IPS DF 6.9 (cell line): ENCODE measurements around the gene MEAK7.

Experiments
- DNase-seq: peaks from one replicate; pipeline ENCODE4 v3.0.0-alpha.2; 2013; ENCODE audit warnings: low read depth, low spot score
- H3K27ac ChIP-seq: one replicate; pipeline ENCODE4 v1.5.1; 2013; ENCODE audit warnings: low read length, control low read depth
- H3K27me3 ChIP-seq: 2 replicates; pipeline ENCODE4 v1.6.1; 2013; ENCODE audit warnings: mild to moderate bottlenecking, low read length; ENCODE audit not compliant: control insufficient read depth, insufficient read depth
- H3K36me3 ChIP-seq: 2 replicates; pipeline ENCODE4 v1.6.1; 2013; ENCODE audit warnings: low read length; ENCODE audit not compliant: control insufficient read depth, insufficient read depth
- H3K4me1 ChIP-seq: 2 replicates; pipeline ENCODE4 v1.6.1; 2013; ENCODE audit warnings: low read length; ENCODE audit not compliant: control insufficient read depth, insufficient read depth
- H3K4me3 ChIP-seq: 2 replicates; pipeline ENCODE4 v1.5.1; 2013; ENCODE audit warnings: mild to moderate bottlenecking, low read length
- H3K9me3 ChIP-seq: 2 replicates; pipeline ENCODE4 v1.6.1; 2013; ENCODE audit warnings: low read length, inconsistent platforms; ENCODE audit not compliant: control insufficient read depth, insufficient read depth
- WGBS: extraction: QIAGEN DNeasy Blood & Tissue Kit; methylation state at CpG from one replicate; pipeline ENCODE4 v1.1.7; 2013; ENCODE audit warnings: mixed read lengths, missing lambda C conversion rate; ENCODE audit not compliant: insufficient read length, insufficient coverage; 5-methylcytosine and 5-hydroxymethylcytosine counted together

The MEAK7 gene

GRCh38 chr16:84465154-84465553 is 39.3 kb downstream of the MEAK7 start:
- no peak for DNase-seq
- H3K36me3 ChIP-seq, result no peaks in the 10 kb centered on the region; the same call in 1 of the 2 replicates
- WGBS, result no CpG with 5 or more reads among the region's 6 CpGs

GRCh38 chr16:84464116-84464515 is 40.3 kb downstream of the MEAK7 start:
- DNase-seq, result no peak
- Histone ChIP-seq H3K27ac (no peak overlapping the region), H3K4me1 (no peaks in the 10 kb centered on the region; the same call in 1 of the 2 replicates), H3K4me3 (no peak overlapping the region), H3K27me3 (no peaks in the 10 kb centered on the region), H3K36me3 (no peaks in the 10 kb centered on the region; the same call in 1 of the 2 replicates), H3K9me3 (peaks cover 2% of the 10 kb centered on the region)
- no CpG with 5 or more reads among the region's 6 CpGs for WGBS

More at GRCh38 chr16:84465154-84465553, 39.3 kb downstream of the MEAK7 start:
- H3K4me1 ChIP-seq, result no peaks in the 10 kb centered on the region; the same call in 1 of the 2 replicates
- H3K4me3 ChIP-seq, result no peak overlapping the region
- H3K9me3 ChIP-seq, result peaks cover 2% of the 10 kb centered on the region
- no peaks in the 10 kb centered on the region for H3K27me3 ChIP-seq
- no peak overlapping the region for H3K27ac ChIP-seq

GRCh38 chr16:84463221-84463620 is 41.2 kb downstream of the MEAK7 start:
- DNase-seq, result no peak
- no peaks in the 10 kb centered on the region for H3K27me3 ChIP-seq
- H3K36me3 ChIP-seq, result no peaks in the 10 kb centered on the region; the same call in 1 of the 2 replicates
- WGBS, result no CpG with 5 or more reads among the region's 7 CpGs
- no peak overlapping the region for H3K27ac ChIP-seq
- no peaks in the 10 kb centered on the region; the same call in 1 of the 2 replicates for H3K4me1 ChIP-seq
- H3K9me3 ChIP-seq, result peaks cover 2% of the 10 kb centered on the region
- H3K4me3 ChIP-seq, result no peak overlapping the region

- Histone ChIP-seq H3K4me1 (no peaks in the 10 kb centered on the region; the same call in 1 of the 2 replicates), H3K27ac (no peak overlapping the region), H3K9me3 (peaks cover 2% of the 10 kb centered on the region), H3K27me3 (no peaks in the 10 kb centered on the region), H3K4me3 (no peak overlapping the region), H3K36me3 (no peaks in the 10 kb centered on the region; the same call in 1 of the 2 replicates)
- no peak for DNase-seq
- WGBS, result no CpG with 5 or more reads among the region's 24 CpGs
Observed at GRCh38 chr16:84462296-84463210, 41.9 kb downstream of the MEAK7 start.

DNA sequence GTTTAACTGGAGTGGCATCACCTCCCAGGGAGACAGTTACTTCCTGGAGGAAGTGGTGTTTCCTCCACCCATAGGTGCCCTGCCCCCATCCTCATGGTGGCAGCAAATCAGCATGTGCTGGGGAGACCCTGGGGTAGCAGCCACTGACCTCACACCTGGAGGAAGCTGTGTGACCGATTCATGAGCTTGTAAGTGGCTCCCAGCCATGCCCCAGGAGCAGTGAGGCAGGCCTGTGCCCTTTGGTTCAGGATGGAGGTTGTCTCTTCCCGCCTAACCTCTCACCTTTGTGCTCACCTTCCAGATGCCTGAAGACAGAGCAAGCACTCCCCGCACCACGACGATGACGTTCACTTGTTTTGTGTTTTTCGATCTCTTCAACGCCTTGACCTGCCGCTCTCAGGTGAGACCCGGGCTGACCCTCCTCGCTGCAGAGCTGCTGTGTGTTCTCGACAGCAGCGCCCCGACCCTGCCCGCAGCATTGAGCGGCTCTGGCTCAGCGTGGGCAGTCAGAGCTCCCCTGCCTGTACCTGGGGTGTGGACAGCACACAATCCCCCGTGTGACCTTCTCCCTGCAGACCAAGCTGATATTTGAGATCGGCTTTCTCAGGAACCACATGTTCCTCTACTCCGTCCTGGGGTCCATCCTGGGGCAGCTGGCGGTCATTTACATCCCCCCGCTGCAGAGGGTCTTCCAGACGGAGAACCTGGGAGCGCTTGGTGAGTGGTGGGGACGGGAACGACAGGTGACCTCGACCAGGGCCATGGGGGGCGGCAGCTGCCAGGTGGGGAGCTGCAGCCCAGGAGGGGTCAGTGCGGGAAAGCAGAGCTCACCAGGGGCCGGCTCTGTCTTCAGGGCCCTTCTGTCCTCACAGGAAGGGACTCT is 42.8 kb downstream of the MEAK7 start:
- DNase-seq, result no peak
- Histone ChIP-seq H3K9me3 (no peaks in the 10 kb centered on the region), H3K27me3 (no peaks in the 10 kb centered on the region), H3K4me3 (no peak overlapping the region), H3K27ac (no peak overlapping the region), H3K36me3 (no peaks in the 10 kb centered on the region), H3K4me1 (no peaks in the 10 kb centered on the region; the same call in 1 of the 2 replicates)
- WGBS, result no CpG with 5 or more reads among the region's 30 CpGs

- H3K4me1 ChIP-seq, result no peaks in the 10 kb centered on the region; the same call in 1 of the 2 replicates
- no peak overlapping the region for H3K4me3 ChIP-seq
- no peak overlapping the region for H3K27ac ChIP-seq
- H3K27me3 ChIP-seq, result no peaks in the 10 kb centered on the region
- no peak for DNase-seq
- WGBS, result no CpG with 5 or more reads among the region's 8 CpGs
- H3K9me3 ChIP-seq, result no peaks in the 10 kb centered on the region
- H3K36me3 ChIP-seq, result no peaks in the 10 kb centered on the region
Observed at GRCh38 chr16:84461029-84461412, 43.4 kb downstream of the MEAK7 start.

DNA sequence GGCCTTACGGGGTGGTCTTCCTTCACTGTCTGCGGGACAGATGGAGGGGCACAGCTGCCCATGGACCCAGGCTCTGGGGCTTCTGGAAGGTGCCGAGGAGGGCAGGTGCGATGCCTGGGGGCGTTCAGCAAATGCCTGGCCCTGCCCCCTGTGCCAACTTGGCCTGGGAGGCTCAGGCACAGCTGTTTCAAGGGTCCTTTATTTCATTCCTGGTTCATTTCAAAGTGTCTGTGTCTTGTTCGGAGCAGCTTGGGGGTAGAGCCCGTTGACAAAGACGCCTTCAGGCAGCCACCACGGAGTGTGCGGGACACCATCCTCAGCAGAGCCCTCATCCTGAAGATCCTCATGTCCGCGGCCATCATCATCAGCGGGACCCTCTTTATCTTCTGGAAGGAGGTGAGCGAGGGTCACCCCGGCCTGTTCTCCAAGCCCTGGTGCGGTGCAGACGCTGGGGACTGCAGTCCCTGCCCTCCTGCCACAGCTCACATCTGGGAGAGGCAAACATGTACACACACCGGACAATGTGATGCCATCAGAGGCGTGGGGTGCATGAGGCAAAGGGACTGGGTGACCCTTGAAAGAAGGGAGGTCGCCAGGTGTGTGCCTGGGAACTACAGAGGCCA is 43.9 kb downstream of the MEAK7 start:
- H3K27ac ChIP-seq, result no peak overlapping the region
- no peaks in the 10 kb centered on the region; the same call in 1 of the 2 replicates for H3K4me1 ChIP-seq
- H3K9me3 ChIP-seq, result no peaks in the 10 kb centered on the region
- no CpG with 5 or more reads among the region's 20 CpGs for WGBS
- H3K4me3 ChIP-seq, result no peak overlapping the region
- H3K36me3 ChIP-seq, result no peaks in the 10 kb centered on the region
- DNase-seq, result no peak
- no peaks in the 10 kb centered on the region for H3K27me3 ChIP-seq

DNA sequence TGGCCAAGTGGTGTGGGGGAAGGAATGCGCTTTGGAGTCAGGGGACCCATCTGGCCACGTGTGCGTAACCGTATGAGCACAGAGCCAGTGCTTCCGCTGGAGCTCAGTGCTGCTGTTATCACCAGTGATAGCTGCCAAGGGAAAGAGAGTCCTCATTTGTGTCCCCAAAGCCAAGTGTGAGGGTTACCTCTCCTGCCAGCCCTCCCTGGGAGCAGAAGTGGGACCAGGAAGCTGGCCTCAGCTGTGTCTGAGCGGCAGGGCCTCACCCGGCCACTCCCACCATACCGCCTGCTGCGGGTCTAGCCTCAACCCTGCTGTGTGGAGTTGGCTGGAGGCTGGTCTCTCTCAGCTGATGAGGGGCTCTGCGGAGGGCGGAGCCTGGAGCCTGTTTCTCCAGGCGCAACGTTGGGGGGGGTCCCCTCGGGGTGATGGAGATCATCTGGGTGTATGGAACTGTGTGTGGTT is 44.5 kb downstream of the MEAK7 start:
- no peaks in the 10 kb centered on the region; the same call in 1 of the 2 replicates for H3K4me1 ChIP-seq

DNA sequence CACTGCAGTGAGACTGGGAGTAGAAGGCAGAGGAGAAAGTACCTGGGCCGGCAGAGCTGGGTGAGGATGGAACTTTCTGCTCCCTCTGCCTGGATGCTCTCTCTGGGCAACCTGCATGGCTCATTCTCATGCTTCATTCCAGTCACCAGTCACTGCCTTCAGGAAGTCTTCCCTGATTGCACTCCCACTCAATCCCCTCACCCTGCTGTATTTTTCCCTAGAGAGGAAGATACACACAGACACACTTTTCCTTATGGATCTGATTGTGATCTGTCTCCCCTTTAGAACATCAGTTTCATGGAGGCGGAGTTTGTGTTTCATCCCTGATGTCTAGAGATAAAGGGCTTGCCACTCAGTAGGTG is 44.9 kb downstream of the MEAK7 start:
- H3K4me3 ChIP-seq, result no peak overlapping the region
- WGBS, result no CpG with 5 or more reads among the region's 2 CpGs
- DNase-seq, result no peak

More for the DNA sequence above, 44.5 kb downstream of the MEAK7 start:
- Histone ChIP-seq H3K36me3 (no peaks in the 10 kb centered on the region), H3K27me3 (no peaks in the 10 kb centered on the region), H3K9me3 (no peaks in the 10 kb centered on the region), H3K27ac (no peak overlapping the region), H3K4me3 (no peak overlapping the region)
- no CpG with 5 or more reads among the region's 14 CpGs for WGBS
- no peak for DNase-seq

More for the DNA sequence above, 44.9 kb downstream of the MEAK7 start:
- Histone ChIP-seq H3K36me3 (no peaks in the 10 kb centered on the region), H3K27ac (no peak overlapping the region), H3K27me3 (no peaks in the 10 kb centered on the region), H3K4me1 (no peaks in the 10 kb centered on the region; the same call in 1 of the 2 replicates), H3K9me3 (no peaks in the 10 kb centered on the region)
